Glomerular endothelial cell (primary cell): ENCODE measurements around the gene BIN2. TPM values are rescaled to one million over a fixed set of nuclear protein-coding genes. Genes with fewer than 3 reads are reported as not detected.
"Not testable (repeated sequence)": the region's sequence is repeated elsewhere in the genome, so short reads cannot be mapped to it uniquely, and the experiment has no call there.

Source experiments
- DNase-seq: peaks from one replicate; pipeline ENCODE4 v3.0.0-alpha.2; 2011; ENCODE audit warnings: low read depth, low spot score; ENCODE audit errors: extremely low read depth
- total RNA-seq: library from RNA; depleted of rRNA; stranded (reverse); fragments of >200 nt; gene quantifications from 2 replicates; pipeline ENCODE4 v1.2.3, GENCODE V29; 2015

BIN2 gene
- total RNA-seq, 1 donor from 2014 or later = not detected

DNA sequence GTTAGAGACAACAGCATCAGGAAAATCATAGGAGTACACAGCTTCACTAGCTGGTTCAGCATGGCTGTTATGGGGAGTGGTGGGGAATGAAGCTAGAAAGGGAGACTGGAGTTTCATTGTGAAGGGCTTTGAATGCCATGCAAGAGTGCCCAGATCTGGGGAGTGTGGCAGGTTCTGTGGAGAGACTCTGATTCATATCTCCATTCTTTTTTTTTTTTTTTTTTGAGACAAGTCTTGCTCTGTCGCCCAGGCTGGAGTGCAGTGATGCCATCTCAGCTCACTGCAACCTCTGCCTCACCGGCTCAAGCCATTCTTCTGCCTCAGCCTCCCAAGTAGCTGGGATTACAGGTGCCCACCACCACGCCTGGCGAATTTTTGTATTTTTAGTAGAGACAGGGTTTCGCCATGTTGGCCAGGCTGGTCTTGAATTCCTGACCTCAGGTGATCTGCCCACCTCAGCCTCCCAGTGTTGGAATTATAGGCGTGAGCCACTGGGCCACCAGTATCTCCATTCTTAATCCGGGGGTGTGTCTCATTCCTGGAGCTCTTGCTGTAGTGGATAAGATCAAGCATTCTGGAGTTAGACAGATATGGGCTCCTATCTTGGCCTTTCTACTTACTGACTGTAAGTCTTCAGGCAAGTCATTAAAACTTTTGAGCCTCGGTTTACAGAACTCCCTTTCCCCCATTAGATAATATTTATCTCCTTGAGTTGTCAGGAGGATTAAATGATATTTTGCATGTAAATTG, 5.7 kb downstream of the BIN2 start:
- not testable (repeated sequence) for DNase-seq

DNA sequence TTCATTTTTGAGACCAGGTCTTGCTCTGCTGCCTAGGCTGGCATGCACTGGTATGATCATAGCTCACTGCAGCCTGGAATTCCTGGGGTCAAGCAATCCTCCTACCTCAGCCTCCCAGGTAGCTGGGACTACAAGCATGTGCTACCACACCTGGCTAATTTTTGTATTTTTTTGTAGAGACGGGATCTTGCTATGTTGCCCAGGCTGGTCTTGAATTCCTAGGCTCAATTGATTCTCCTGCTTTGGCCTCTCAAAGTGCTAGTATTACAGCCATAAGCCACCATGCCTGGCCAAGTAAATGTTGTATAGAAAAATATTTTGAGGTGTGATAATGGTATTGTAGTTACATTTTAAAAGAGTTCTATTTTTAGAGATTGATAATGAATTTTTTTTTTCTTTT, 12.6 kb downstream of the BIN2 start:
- DNase-seq = no peak

DNA sequence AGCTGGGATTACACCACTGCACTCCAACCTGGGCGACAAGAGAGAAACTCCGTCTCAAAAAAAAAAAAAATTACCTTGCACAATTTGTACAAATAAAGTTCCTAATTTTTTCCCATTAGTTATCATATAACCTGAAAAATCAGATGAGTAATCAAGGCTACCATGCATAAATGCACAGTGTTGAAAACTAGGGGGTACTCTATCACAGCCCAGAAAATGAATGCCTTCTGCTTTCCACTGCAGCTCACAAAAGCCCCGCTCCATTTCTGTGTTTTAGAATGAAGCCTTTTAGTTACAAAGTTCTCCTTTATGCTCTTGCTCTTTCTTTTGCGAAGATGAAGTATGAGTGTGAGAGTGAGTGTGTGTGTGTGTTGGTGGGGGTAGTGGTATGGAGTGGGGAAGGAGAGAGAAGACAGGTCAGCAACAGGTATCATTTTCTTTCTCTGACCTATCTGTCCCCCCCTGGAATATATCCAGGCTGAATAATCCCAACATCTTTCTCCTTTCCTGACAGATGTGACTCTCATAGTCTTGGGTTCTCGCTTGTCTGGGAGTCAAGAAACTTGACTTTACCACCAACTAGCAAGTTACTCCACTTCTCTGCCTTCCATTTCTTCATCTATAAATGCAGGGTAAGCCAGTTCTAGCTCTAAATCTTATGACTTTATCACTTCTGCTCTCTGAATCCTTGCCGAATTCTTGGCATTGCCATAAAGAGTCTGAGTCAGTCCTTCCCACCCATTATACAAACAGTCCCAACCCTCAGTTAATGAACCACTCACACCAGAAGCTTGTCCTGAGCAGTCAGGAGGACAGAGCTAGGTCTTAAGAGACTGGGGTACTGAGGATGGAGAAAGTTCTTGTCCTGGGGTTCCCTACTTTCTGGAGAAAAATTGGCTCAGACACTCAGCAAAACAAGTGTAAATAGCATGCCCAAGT, 16.1 kb downstream of the BIN2 start:
- DNase-seq = no peak

DNA sequence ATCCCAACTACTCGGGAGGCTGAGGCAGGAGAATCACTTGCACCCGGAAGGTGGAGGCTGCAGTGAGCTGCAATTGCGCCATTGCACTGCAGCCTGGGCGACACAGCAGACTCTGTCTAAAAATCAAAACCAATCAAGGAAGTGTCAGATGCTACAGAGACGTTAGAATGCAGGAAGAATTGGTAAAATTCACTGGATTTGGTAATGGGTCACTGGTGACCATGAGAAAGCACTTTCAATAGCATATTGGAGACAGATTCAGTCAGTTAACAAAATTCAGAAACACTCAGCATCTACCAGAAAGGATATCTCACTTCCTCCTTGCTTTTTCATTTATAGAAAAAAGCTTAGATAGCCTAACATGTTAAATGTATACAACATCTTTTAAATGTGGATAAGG, 17.5 kb downstream of the BIN2 start:
- no peak for DNase-seq

DNA sequence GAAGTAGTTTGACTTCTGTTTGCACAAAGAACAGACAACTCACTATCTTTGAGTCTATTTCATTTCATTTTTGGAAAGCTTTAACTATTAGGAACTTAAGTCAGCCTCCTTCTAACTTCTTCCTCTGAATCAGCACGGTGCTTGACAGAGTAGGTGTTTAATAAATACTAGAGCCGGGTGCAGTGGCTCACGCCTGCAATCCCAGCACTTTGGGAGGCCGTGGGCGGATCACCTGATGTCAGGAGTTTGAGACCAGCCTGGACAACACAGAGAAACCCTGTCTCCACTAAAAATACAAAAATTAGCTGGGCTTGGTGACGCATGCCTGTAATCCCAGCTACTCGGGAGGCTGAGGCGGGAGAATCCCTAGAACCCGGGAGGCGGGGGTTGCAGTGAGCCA, 23.2 kb downstream of the BIN2 start:
- DNase-seq = not testable (repeated sequence)

DNA sequence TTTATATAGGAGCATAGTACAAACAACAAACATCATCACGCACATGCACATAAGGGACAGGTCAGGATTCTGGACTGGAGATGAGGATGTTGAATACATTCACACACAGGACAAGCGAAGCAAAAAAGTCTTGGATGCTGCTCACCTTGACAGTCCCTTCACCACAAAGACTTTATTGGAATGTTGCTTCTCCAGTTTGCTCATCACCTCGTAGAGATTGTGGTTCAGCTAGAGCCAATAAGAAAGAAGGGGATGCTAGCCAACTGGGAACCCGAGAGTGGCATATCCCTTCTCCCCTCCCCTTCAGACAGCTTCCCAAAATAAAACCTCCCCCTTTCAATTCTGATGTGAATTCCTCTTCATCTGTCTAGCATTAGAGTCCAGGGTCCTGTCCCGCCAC, 28.3 kb downstream of the BIN2 start:
- no peak for DNase-seq

DNA sequence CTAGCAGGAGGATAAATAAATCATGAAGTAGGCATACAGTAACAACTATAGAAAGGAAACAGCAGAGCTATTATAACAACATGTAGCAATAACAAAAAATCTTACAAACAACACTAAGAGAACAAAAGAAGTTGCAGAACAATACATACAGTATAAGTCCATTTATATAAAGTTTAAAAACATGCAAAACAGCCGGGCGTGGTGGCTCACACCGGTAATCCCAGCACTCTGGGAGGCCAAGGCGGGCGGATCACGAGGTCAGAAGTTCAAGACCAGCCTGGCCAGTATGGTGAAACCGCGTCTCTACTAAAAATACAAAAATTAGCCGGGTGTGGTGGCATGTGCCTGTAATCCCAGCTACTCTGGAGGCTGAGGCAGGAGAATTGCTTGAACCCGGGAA, 29.9 kb downstream of the BIN2 start:
- DNase-seq = not testable (repeated sequence)

DNA sequence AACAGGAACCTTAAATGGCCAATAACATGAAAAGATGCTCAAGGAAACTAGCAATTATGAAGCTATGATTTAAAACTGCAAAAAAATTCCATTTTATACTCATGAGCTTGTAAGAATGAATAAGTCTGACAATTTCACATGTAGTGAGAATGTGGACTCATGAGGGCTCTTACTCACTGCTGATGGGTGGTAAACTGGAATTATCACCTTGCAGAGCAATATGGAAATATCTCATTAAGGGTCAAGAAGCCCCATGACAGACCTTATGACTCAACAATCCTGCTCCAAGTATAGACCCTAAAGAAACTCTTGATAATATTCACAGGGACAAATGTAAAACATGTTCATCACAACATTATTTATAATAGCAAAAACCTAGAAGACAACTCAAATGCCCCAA, 30.3 kb downstream of the BIN2 start:
- no peak for DNase-seq

DNA sequence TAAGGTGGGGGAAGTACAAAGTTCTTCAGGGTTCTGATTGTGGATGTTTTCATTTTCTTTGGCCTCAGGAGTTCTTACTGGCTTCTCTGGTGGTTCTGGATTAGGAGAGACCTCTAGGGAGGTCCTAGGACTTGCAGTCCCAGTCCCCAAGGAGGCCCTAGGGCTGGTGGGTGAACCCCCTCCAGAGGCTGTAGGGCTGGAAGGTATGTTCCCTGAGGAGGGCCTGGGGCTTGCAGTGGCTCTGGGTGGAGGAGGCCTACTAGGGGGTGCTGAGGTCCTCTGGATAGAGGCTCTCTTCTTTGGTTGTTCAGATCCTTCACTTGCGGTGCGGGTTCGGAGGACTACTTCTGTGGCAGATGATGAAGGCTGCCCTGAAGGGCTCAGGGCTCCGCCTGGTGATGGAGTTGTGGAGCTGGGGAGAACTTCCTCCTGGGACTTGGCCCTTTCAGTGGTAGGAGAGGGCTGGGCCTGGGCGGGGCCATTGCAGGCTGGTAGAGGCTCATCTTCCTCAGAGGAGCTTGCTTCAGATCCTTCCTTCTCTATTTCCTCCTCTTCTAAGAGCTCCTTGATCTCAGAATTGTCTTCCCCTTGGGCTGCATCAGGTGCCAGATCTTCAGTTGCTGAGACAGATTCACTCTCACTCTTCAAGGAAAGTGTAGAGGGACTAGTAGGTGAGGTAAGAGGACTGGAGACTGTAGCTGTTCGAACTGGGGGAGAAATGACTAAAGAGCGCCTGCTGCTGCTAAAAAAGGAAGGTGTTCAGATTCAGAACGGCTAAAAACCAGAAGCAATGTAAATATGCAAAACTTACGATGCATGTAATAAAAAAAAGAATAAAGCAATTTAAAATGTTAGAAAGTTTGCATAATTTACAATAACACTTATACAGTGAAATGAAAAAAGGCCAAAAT, 32.1 kb downstream of the BIN2 start:
- not testable (repeated sequence) for DNase-seq

DNA sequence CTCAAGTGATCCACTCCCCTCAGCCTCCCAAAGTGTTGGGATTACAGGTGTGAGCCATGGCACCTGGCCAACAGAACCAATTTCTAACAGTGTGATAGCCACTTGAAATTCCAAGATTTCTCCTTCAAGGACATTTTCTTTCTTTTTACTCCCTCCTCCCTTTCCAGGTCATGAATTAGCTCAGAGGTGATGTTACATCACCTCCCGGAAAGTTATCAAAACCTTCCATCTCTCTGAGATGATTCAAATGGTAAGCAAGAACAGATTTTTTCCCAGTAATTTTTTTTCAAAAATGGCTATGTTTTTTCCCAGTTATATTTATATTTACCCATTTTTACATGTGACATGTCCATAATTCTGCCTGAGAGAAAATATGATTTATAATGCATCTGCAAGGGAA, 38.1 kb downstream of the BIN2 start:
- no peak for DNase-seq

DNA sequence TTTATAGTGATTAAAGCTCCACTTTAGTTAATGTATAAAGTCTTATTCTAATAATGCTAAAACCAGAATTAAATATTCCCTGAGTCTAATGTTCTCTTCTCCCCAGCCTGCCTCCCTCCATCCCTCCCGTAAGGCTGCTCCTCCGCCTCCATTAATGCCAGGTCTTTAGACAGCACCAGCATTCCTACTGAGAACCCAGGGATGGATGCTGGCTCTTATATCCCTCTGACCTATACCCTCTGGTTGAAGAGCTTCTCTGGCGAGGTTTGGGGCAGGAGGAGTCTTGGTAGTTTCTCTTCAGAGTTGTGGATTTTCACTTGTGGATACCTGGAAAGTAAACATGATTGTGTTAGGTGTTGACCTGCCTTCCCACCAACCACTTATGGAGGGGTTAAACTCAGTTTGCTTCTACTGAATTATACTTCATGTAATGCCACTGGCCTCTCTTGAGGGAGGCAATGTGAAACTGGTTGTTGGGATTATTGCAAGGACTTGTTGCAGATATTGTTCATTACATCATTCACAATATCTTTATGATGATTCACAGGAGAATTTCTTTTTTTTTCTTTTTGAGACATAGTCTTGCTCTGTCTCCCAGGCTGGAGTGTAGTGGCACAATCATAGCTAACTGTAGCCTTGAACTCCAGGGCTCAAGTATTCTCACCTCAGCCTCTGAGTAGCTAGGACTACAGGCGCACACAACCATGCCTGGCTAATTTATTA, 42.6 kb downstream of the BIN2 start:
- DNase-seq = no peak

DNA sequence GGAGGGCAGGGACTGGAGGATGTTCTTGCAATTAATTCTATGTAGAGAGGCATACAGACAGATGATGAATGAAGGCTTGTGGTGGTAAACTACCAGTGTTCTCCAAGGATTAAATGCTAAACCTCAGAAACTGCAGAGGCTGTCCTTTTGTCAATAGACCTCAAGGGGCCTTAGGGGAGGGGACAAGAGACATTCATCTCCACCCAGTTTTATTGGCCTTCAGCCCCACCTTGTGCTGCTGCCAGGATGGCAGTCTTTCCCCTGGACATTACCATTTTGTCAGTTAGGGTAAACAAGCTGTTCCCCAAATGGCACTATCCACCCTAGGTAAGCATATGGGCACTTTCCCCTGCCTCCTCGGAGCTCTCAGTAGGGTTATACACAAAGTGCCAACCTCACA, 48.9 kb downstream of the BIN2 start:
- DNase-seq = no peak

DNA sequence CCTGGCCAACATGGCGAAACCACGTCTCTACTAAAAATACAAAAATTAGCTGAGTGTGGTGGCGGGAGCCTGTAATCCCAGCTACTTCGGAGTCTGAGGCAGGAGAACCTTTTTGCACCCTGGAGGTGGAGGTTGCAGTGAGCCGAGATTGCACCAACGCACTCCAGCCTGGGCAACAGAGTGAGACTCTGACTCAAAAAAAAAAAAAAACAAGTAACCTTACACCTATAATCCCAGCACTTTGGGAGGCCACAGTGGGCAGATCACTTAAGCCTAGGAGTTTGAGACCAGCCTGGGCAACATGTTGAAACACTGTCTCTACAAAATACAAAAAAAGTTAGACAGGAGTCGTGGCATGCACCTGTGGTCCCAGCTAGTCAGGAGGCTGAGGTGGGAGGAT, 51.2 kb downstream of the BIN2 start:
- DNase-seq = not testable (repeated sequence)

DNA sequence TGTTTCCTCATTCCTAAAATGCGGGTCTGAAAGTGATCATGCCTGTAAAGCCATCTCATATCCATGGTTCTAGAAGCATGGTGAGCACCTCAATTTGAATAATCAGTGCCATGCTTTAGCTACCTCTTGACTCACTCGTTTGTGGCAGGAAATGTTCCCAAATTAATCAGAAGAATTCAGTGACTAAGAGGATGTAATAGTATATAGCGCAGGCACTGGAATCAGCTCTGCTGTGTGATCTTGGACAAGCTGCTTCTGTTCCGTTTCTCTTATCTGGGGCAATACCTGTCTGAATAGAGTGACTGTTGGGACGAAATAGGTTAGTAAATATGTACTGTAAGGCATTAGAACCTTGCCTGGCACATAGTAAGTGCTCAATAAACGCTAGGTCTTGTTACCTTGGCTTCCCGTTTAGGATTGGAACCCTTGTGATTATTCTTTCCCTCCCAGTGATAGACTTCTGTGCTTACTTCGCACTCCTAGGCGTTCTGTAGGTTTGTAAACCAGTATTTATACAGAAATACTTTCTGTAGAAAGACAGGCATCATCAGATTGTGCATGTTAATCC, 52.9 kb downstream of the BIN2 start:
- no peak for DNase-seq

DNA sequence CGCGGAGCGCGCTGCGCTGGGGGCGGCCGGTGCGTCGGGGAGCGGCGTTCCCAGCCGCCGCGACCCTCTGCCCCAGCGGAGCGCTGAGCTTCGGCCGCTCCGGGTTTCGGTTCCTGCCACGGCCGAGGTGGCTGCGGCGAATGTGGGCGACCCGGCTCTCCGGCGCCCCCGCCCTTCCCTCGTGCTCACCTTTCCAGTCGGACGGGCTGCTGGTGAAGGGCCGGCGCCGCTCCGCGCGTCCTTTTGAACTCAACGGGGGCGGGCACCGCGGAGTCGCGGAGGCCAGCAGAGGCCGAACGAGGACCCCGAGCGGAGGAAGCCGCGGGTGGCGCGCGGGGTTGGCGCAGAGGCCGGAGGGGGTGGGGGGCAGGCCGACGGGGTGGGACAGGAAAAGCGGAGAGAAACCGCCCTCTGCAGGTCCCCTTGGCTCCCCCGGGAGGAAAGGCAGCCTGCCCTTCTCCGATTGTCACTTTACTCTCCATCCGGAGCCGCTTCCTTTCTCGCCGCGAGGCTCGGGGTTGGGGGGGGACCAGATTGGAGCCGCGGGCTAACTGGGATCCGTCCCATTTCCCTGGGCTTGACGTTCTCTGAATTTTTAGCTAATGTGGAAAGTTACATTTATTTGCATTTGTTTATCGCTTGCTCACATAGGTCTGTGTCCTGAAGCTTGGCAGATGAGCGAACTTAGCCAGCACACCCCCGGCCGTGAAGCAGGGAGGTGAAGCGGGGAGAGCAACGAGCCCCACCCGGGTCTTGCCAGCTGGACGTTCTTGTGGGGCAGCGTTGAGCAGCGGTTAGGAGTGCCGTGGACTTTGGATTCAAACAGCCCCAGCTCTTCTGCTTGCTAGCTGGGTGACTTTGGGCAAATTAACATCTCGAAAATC, 53.7 kb downstream of the BIN2 start, which contains the start of gene SMAGP:
Gene SMAGP (minus strand): TSS at position 349 of the 884 bp plus-strand sequence. CDS start 1,137 bp downstream, outside the sequence.
- DNase-seq = no peak

DNA sequence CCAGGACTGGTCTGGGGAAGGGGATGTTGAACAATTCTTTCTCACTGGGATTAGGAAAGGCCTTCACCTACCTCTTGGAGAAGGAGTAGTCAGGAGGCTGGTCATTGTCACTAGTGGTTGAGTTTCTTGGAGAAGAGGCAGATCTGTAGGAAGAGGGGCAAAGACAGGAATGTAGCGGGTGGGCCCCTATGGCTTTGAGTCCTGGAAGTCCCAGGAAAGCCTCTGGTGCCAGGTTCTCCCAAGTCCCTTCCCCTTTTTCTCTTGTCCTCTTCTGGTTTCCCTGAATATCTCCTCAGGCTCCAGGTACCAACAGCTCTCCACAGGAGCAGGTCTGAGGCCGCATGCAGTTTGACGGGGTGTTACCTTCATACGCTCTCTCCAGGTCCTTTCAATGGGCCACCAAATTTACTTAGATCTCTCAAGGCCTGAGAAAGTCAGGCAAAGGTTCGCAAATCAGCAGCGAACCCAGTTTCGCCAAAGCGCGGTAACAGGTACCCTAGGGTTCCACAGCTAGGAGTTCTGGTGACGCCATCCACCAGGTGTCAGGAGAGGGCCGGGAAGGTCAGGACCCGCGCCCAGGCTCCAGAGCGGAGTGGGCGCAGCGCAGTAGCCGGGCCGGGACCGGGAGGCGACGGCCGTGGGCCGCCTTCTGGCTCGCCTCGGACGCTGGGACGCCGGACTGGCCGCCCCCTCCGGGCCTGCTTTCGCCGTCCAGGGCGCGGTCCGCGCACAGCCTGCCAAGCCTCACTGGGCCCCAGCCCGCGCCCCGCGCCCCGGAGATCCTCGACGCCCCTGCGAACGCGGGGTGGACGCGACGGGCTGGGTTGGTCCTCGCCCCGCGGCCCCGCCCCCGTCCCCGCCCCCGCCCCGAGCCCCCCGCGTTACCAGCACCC, 54.6 kb downstream of the BIN2 start:
- no peak for DNase-seq

DNA sequence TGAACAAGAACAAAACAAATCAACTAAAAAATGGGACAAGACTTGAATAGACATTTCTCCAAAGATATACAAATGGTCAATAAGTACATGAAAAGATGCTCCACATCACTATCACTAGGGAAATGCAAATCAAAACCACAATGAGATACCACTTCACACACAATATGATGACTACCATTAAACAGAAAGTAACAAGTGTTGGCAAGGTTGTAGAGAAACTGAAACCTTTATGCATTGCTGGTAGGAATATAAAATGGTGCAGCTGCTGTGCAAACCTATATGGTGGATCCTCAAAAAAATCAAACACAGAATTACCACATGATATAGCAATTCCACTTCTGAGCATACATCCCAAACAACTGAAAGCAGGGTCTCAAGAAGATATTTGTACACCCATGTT, 59.0 kb downstream of the BIN2 start:
- no peak for DNase-seq

DNA sequence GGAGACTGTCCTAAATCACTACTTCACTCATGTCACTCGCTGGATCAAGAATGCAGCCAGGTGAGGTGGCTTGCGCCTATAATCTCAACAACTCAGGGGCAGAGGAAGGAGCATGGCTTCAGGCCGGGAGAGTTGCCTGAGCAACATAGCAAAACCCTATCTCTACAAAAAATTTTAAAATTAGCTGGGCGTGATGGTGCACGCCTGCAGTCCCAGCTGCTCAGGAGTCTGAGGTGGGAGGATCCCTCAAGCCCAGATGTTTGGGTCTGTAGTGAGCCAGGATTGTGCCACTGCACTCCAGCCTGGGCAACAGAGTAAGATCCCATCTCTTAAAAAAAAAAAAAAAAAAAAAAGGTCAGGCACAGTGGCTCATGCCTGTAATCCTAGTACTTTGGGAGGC, 59.7 kb downstream of the BIN2 start:
- no peak for DNase-seq
